GM12892 (cell line): ENCODE data around the gene PML.
"Not testable (repeated sequence)": the region's sequence is repeated elsewhere in the genome, so short reads cannot be mapped to it uniquely, and the experiment has no call there.

ENCODE experiments used
- DNase-seq: peaks from one replicate; pipeline ENCODE4 v3.0.0; 2011; ENCODE audit not compliant: insufficient read length
- FAIRE-seq: peaks from 2 replicates; lab custom pipeline; 2011; peaks lifted over from hg19 to GRCh38; lab: Jason Lieb, UNC
- POLR2A ChIP-seq: IDR thresholded peaks from 2 replicates; pipeline ENCODE4 v1.6.1; 2011; ENCODE audit warnings: low read depth, low read length, control low read depth
- POLR2AphosphoS5 ChIP-seq: IDR thresholded peaks from 2 replicates; pipeline ENCODE4 v1.6.1; 2011; ENCODE audit warnings: low read depth, low read length, control low read depth
- TAF1 ChIP-seq: IDR thresholded peaks from 2 replicates; pipeline ENCODE4 v1.6.1; 2011; ENCODE audit warnings: low read depth, mild to moderate bottlenecking, control low read depth, low read length, borderline replicate concordance

PML gene

GRCh38 chr15:73952913-73953750 is 41.4 kb upstream of the PML start:
- FAIRE-seq (no peak), DNase-seq (no peak)
- TF ChIP-seq TAF1 (no peak), POLR2AphosphoS5 (no peak), POLR2A (no peak)

- FAIRE-seq = no peak
- TF ChIP-seq TAF1 (no peak), POLR2AphosphoS5 (no peak), POLR2A (no peak)
- no peak for DNase-seq
These were observed 40.0 kb upstream of the PML start for GRCh38 chr15:73954188-73955145.

GRCh38 chr15:73955326-73955725 is 39.2 kb upstream of the PML start:
- TF ChIP-seq POLR2AphosphoS5 (no peak), TAF1 (no peak), POLR2A (no peak)
- FAIRE-seq = no peak

GRCh38 chr15:73955861-73956742 is 38.4 kb upstream of the PML start:
- no peak for FAIRE-seq
- peak; percentile 10 for DNase-seq
- TF ChIP-seq POLR2AphosphoS5 (no peak), POLR2A (no peak), TAF1 (no peak)

More at GRCh38 chr15:73955326-73955725, 39.2 kb upstream of the PML start:
- DNase-seq = no peak

- TF ChIP-seq POLR2A (no peak), TAF1 (no peak), POLR2AphosphoS5 (no peak)
- peak; percentile 10 for DNase-seq
- FAIRE-seq = no peak
These were observed 37.8 kb upstream of the PML start for GRCh38 chr15:73956743-73957135.

- FAIRE-seq (no peak), DNase-seq (peak; percentile 8)
- TF ChIP-seq POLR2A = no peak
- no peak for TF ChIP-seq POLR2AphosphoS5
- no peak for TF ChIP-seq TAF1
These were observed 37.2 kb upstream of the PML start for GRCh38 chr15:73957276-73957675.

GRCh38 chr15:73957785-73958184 is 36.7 kb upstream of the PML start:
- FAIRE-seq (no peak), DNase-seq (no peak)
- no peak for TF ChIP-seq TAF1
- no peak for TF ChIP-seq POLR2A
- TF ChIP-seq POLR2AphosphoS5 = no peak

GRCh38 chr15:73959012-73959581 is 35.4 kb upstream of the PML start:
- FAIRE-seq (no peak), DNase-seq (peak; percentile 7)
- TF ChIP-seq TAF1 = no peak
- TF ChIP-seq POLR2AphosphoS5 = no peak
- TF ChIP-seq POLR2A = no peak

- TF ChIP-seq POLR2A (no peak), TAF1 (no peak), POLR2AphosphoS5 (no peak)
- DNase-seq (no peak), FAIRE-seq (no peak)
These were observed 34.7 kb upstream of the PML start for GRCh38 chr15:73959801-73960200.

GRCh38 chr15:73960472-73961070 is 33.9 kb upstream of the PML start:
- not testable (repeated sequence) for FAIRE-seq, DNase-seq

- DNase-seq (no peak), FAIRE-seq (no peak)
- no peak for TF ChIP-seq TAF1
- no peak for TF ChIP-seq POLR2A
- TF ChIP-seq POLR2AphosphoS5 = no peak
These were observed 32.1 kb upstream of the PML start for GRCh38 chr15:73962433-73962832.
